ENCODE results near the gene ENPP6.

The ENPP6 gene

DNA sequence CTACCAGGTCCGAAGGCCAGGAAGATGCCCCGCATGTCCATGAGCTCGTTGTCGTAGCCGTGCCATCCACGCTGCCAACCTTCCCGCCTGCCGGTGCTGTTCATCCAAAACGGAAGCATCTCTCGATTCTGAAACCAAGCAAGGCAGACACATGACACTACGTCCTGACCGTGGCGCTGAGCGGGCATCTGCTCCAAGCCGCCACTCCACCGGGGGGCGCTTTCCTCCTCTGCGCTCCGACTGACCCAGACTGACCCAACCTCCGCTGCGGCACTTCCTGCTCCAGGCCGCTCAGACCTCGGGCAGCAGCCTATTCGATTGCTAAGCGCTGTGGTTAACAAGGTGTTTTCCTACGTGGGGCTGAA, 120.5 kb downstream of the ENPP6 start:
- Mint-ChIP-seq H3K36me3 (ENCODE audit: low read depth) (no peaks in the 10 kb centered on the region), H3K27me3 (ENCODE audit: low read depth, poor library complexity) (peaks cover 23% of the 10 kb centered on the region), H3K27ac (no peak overlapping the region), H3K4me3 (no peak overlapping the region), H3K9me3 (no peaks in the 10 kb centered on the region), H3K4me1 (peaks cover 50% of the 10 kb centered on the region)
- TF ChIP-seq, protein P1, sequence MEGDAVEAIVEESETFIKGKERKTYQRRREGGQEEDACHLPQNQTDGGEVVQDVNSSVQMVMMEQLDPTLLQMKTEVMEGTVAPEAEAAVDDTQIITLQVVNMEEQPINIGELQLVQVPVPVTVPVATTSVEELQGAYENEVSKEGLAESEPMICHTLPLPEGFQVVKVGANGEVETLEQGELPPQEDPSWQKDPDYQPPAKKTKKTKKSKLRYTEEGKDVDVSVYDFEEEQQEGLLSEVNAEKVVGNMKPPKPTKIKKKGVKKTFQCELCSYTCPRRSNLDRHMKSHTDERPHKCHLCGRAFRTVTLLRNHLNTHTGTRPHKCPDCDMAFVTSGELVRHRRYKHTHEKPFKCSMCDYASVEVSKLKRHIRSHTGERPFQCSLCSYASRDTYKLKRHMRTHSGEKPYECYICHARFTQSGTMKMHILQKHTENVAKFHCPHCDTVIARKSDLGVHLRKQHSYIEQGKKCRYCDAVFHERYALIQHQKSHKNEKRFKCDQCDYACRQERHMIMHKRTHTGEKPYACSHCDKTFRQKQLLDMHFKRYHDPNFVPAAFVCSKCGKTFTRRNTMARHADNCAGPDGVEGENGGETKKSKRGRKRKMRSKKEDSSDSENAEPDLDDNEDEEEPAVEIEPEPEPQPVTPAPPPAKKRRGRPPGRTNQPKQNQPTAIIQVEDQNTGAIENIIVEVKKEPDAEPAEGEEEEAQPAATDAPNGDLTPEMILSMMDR (IDR thresholded peaks at IDR 0.05): no peak
- DNase-seq: peak; percentile 22

DNA sequence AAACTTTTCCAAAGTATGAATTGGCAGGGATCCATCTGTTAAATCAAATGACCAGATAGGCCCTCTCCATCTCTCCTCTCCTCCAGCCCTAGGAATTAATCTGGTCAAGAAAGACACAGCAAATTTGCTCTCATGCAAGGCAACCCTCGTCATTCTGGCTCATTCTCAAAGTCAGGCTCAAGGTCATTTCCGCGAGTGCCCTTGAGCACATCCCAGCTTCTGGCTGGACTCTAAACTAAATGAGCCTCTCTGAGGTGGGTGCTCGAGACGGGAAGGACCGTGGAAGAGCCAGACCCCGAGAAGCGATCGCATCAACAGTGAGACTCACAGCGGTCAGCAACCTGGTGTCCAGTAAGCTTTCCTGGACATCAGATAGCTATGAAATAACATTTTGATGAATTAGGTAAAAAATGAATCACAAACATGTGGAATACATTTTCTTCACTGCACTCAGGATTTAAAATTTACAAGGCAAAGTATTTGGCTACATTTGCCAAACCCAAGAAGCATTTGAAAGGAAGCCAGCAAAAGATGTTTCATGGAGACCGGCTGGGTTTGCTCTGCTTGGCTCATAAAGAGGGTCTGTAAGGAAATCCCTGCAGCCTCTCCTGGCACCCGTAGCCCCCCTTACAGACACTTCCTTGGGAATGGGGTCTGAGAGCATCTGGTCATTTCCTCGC, 121.0 kb downstream of the ENPP6 start:
- peaks cover 20% of the 10 kb centered on the region for H3K27me3 Mint-ChIP-seq (ENCODE audit: low read depth, poor library complexity)
- H3K9me3 Mint-ChIP-seq: no peaks in the 10 kb centered on the region
- peaks cover 52% of the 10 kb centered on the region for H3K4me1 Mint-ChIP-seq
- no peak overlapping the region for H3K4me3 Mint-ChIP-seq
- TF ChIP-seq, protein P1 (IDR thresholded peaks at IDR 0.05): no peak
- H3K27ac Mint-ChIP-seq: no peak overlapping the region
- no peak for DNase-seq
- no peaks in the 10 kb centered on the region for H3K36me3 Mint-ChIP-seq (ENCODE audit: low read depth)

DNA sequence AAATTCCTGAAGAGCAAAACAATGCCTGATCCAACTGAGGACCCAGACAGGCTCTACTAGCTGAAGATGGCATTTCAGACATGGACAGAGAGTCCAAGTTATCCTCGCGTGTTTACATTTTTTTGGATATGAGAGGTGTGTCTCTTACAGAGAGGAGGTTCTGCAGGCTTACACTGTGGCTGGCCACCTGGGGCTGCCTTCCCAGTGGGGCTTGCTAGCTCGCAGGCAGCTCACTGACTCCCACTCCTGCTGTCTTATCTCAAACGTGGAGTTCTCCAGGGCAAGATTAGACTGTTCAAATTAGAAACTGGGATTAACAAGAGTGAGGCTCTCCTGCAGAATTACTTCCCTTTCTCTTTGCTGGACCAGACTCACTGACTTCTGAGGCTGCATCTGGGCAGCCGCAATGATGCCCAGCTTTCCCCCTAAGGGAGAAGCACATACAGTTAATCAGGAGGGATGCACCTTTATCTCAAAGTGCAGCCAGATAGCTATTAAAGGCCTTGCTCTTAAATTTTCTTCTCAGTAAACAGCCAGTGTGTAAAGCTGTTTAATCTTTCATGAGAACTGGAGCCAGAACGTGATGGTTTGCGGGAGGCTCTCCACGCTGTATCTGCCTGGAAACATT, 123.0 kb downstream of the ENPP6 start:
- DNase-seq: no peak
- Mint-ChIP-seq H3K27me3 (ENCODE audit: low read depth, poor library complexity) (peaks cover 28% of the 10 kb centered on the region), H3K4me1 (peaks cover 36% of the 10 kb centered on the region), H3K27ac (no peak overlapping the region), H3K4me3 (no peak overlapping the region), H3K9me3 (peaks cover 3% of the 10 kb centered on the region), H3K36me3 (ENCODE audit: low read depth) (no peaks in the 10 kb centered on the region)
- TF ChIP-seq, protein P1 (IDR thresholded peaks at IDR 0.05): no peak

DNA sequence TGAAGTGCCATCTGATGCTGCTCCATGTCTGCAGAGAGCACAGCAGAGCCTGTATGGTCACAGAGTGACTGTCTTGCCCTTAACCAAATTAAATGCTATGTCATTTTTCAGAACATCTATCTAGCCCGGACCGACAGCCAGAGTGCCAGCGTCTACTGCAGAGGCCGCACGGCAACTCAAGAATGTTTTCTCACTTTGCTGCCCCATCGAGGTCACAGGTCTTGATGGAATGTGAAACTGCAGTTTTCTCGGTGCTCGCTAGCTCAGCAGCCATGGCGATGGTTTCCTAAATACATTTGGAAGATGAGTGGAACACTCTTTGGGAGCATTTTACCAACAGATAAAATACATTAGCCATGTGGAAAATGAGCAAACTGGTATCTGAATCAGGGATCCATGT, 125.7 kb downstream of the ENPP6 start:
- Mint-ChIP-seq H3K4me3 (no peak overlapping the region), H3K4me1 (peaks cover 10% of the 10 kb centered on the region), H3K27me3 (ENCODE audit: low read depth, poor library complexity) (peaks cover 24% of the 10 kb centered on the region), H3K36me3 (ENCODE audit: low read depth) (no peaks in the 10 kb centered on the region), H3K9me3 (peaks cover 21% of the 10 kb centered on the region), H3K27ac (no peak overlapping the region)
- DNase-seq: no peak
- TF ChIP-seq, protein P1 (IDR thresholded peaks at IDR 0.05): no peak

DNA sequence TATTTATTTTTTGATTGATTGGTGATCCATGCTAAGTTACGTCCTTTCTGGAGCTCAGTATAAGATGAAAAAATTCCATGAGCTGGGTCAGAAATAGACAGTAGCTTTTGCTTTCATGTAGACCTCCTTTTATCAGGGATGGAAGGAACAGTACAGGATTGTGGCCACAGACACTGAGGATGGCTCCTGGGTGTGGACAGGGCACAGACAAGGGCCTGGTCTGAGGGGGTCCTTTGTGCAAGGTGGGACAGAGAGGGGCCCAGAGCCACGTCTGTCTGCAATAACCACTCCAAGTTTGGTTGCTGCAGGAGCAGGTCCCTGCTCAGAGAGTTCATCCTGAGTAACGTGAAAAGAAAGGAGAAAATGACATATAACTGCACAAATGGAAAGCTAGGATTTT, 127.1 kb downstream of the ENPP6 start:
- H3K4me3 Mint-ChIP-seq: no peak overlapping the region
- no peaks in the 10 kb centered on the region for H3K36me3 Mint-ChIP-seq (ENCODE audit: low read depth)
- no peak for DNase-seq
- no peak overlapping the region for H3K27ac Mint-ChIP-seq
- H3K27me3 Mint-ChIP-seq (ENCODE audit: low read depth, poor library complexity): peaks cover 18% of the 10 kb centered on the region
- H3K4me1 Mint-ChIP-seq: peaks cover 10% of the 10 kb centered on the region
- TF ChIP-seq, protein P1 (IDR thresholded peaks at IDR 0.05): no peak
- peaks cover 22% of the 10 kb centered on the region for H3K9me3 Mint-ChIP-seq

DNA sequence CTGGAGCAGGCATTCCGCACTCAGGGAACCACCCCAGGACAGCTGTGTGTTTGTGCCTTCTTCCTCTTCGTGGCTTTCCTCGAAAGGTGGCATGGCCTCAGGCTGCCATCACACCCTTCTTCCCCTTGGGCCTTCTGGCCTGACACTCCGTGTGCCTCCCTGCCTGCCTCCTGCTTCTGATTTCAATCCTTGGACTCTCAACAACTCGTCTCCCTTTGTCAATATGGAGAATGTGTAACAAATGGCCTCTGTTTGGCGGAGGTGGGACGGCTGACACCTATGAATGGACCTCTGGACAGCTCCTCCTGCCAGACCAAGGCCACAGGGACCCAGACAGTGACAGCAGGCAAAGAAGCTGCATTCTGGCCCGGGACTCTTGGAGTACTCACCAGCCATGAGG, 137.0 kb downstream of the ENPP6 start:
- DNase-seq: no peak
- Mint-ChIP-seq H3K9me3 (peaks cover 8% of the 10 kb centered on the region), H3K4me1 (no peaks in the 10 kb centered on the region), H3K4me3 (no peak overlapping the region), H3K36me3 (ENCODE audit: low read depth) (peaks cover 4% of the 10 kb centered on the region), H3K27ac (no peak overlapping the region), H3K27me3 (ENCODE audit: low read depth, poor library complexity) (peaks cover 11% of the 10 kb centered on the region)
- TF ChIP-seq, protein P1 (IDR thresholded peaks at IDR 0.05): no peak
